ENCODE data around the gene CCNH. TPM values are rescaled to one million over a fixed set of nuclear protein-coding genes. Genes with fewer than 3 reads are reported as not detected.

Gene CCNH
- total RNA-seq, 2 experiments from 2014 or later: 309 to 311 TPM

- intact Hi-C loops (cut with DNase I, micrococcal nuclease): no loop called here
- POLR2A ChIA-PET: no interaction called here
Observed at GRCh38 chr5:87437724-87438123, 25.0 kb upstream of the CCNH start.

GRCh38 chr5:87435144-87435694 lies 22.5 kb upstream of the CCNH start:
- Mint-ChIP-seq H3K27ac (no peak overlapping the region), H3K9me3 (no peaks in the 10 kb centered on the region)
- POLR2A ChIA-PET: no interaction called here

More at GRCh38 chr5:87437724-87438123, 25.0 kb upstream of the CCNH start:
- Histone ChIP-seq H3K4me1 (ENCODE audit: insufficient read depth, low read length) (peaks cover 4% of the 10 kb centered on the region), H3K4me3 (ENCODE audit: low read length) (no peak overlapping the region), H3K9me3 (ENCODE audit: control insufficient read depth in 1 of 2, insufficient read depth in 1 of 2, low read length in 2 of 2) (peaks cover 0 to 3% of the 10 kb centered on the region in 2 experiments), H3K27ac (ENCODE audit: low read depth in 1 of 2, low read length in 2 of 2) (no peak overlapping the region), H3K36me3 (ENCODE audit: insufficient read depth, low read length) (no peaks in the 10 kb centered on the region), H3K27me3 (ENCODE audit: control insufficient read depth in 1 of 2, insufficient read depth in 2 of 2, low read length in 2 of 2) (peaks cover 0 to 3% of the 10 kb centered on the region in 2 experiments)
- TF ChIP-seq CTCF (IDR thresholded peaks at IDR 0.05): no peak
- CTCF ChIA-PET: no interaction called here
- DNase-seq (no peak), ATAC-seq (ENCODE audit: poor library complexity) (no peak)
- peaks cover 11% of the 10 kb centered on the region for H3K27me3 Mint-ChIP-seq
- H3K4me1 Mint-ChIP-seq (ENCODE audit: low read depth): no peaks in the 10 kb centered on the region
- no peaks in the 10 kb centered on the region for H3K36me3 Mint-ChIP-seq (ENCODE audit: low read depth)
- H3K4me3 Mint-ChIP-seq: no peak overlapping the region
- H3K27ac Mint-ChIP-seq: no peak overlapping the region
- no peaks in the 10 kb centered on the region for H3K9me3 Mint-ChIP-seq

GRCh38 chr5:87434461-87434860 lies 21.7 kb upstream of the CCNH start:
- Histone ChIP-seq H3K27ac (ENCODE audit: low read depth in 1 of 2, low read length in 2 of 2) (no peak overlapping the region), H3K4me1 (ENCODE audit: insufficient read depth, low read length) (no peaks in the 10 kb centered on the region), H3K27me3 (ENCODE audit: control insufficient read depth in 1 of 2, insufficient read depth in 2 of 2, low read length in 2 of 2) (peaks cover 0 to 3% of the 10 kb centered on the region in 2 experiments), H3K9me3 (ENCODE audit: control insufficient read depth in 1 of 2, insufficient read depth in 1 of 2, low read length in 2 of 2) (peaks cover 0 to 2% of the 10 kb centered on the region in 2 experiments), H3K36me3 (ENCODE audit: insufficient read depth, low read length) (no peaks in the 10 kb centered on the region), H3K4me3 (ENCODE audit: low read length) (no peak overlapping the region)
- no peak for ATAC-seq (ENCODE audit: poor library complexity)
- H3K36me3 Mint-ChIP-seq (ENCODE audit: low read depth): no peaks in the 10 kb centered on the region
- ChIA-PET POLR2A (no interaction called here), CTCF (no interaction called here)
- H3K4me3 Mint-ChIP-seq: no peak overlapping the region
- intact Hi-C loops (cut with DNase I, micrococcal nuclease): no loop called here
- H3K27ac Mint-ChIP-seq: no peak overlapping the region
- H3K9me3 Mint-ChIP-seq: no peaks in the 10 kb centered on the region
- H3K27me3 Mint-ChIP-seq: peaks cover 19% of the 10 kb centered on the region
- no peak for TF ChIP-seq CTCF (IDR thresholded peaks at IDR 0.05)
- DNase-seq: no peak
- no peaks in the 10 kb centered on the region for H3K4me1 Mint-ChIP-seq (ENCODE audit: low read depth)

More at GRCh38 chr5:87435144-87435694, 22.5 kb upstream of the CCNH start:
- H3K36me3 ChIP-seq (ENCODE audit: insufficient read depth, low read length): no peaks in the 10 kb centered on the region
- Mint-ChIP-seq H3K36me3 (ENCODE audit: low read depth) (no peaks in the 10 kb centered on the region), H3K27me3 (peaks cover 18% of the 10 kb centered on the region), H3K4me1 (ENCODE audit: low read depth) (no peaks in the 10 kb centered on the region), H3K4me3 (no peak overlapping the region)
- H3K27ac ChIP-seq (ENCODE audit: low read depth in 1 of 2, low read length in 2 of 2): no peak overlapping the region
- ATAC-seq (ENCODE audit: poor library complexity) (no peak), DNase-seq (no peak)
- intact Hi-C loops (cut with DNase I, micrococcal nuclease): no loop called here
- no peaks in the 10 kb centered on the region for H3K4me1 ChIP-seq (ENCODE audit: insufficient read depth, low read length)
- TF ChIP-seq CTCF (IDR thresholded peaks at IDR 0.05): no peak
- H3K27me3 ChIP-seq (ENCODE audit: control insufficient read depth in 1 of 2, insufficient read depth in 2 of 2, low read length in 2 of 2): peaks cover 0 to 3% of the 10 kb centered on the region in 2 experiments
- CTCF ChIA-PET: no interaction called here
- peaks cover 0 to 3% of the 10 kb centered on the region in 2 experiments for H3K9me3 ChIP-seq (ENCODE audit: control insufficient read depth in 1 of 2, insufficient read depth in 1 of 2, low read length in 2 of 2)
- no peak overlapping the region for H3K4me3 ChIP-seq (ENCODE audit: low read length)

Data from CD4-positive, alpha-beta T cell (primary cell).